CD4-positive, alpha-beta T cell treated with Interleukin-15 for 1 hour (primary cell): Measurements from ENCODE around the gene ZNF532.
"Not testable (repeated sequence)": the region's sequence is repeated elsewhere in the genome, so short reads cannot be mapped to it uniquely, and the experiment has no call there.

Source experiments
- DNase-seq: peaks from one replicate; pipeline ENCODE4 v3.0.0-alpha.2; 2020

ZNF532 gene

GRCh38 chr18:58905777-58906428, 41.2 kb downstream of the ZNF532 start:
- DNase-seq: no peak

DNA sequence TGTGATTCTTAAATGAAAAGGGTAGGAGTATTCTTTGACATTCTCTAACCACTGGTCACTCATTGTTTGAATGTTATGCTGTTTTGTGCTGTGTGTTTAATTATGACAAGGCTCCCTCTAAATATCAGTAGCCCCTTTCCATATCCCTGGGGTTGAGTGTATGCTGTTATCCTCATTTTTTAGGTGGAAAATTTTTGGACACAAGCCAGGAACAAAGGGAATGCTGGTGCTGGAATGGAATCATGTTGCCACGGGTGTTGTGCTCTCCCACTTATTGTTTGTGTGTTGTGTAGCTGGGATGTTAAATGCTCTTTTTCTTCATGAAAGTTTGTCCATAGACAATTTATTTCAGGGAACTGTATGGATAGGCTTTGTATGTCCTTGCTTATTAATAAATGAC, 43.3 kb downstream of the ZNF532 start:
- no peak for DNase-seq

GRCh38 chr18:58909521-58909920, 44.8 kb downstream of the ZNF532 start:
- no peak for DNase-seq

DNA sequence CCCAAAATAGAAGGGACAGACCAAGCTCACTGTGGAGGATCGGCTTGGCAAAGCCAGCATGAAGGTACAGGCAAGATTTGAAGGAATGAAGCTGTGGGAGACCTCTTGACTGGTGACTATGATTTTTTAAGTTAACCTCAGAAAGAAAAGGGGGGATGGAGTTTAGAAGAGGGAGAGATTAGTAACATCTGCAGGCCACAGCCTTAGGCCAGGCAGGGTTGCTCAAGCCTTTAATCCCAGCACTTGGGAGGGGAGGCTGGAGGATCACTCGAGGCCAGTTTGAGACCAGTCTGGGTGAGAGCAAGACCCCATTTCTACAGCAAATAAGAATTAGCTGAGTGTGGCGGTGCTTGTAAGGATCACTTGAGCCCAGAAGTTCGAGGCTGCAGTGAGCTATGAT, 46.6 kb downstream of the ZNF532 start:
- no peak for DNase-seq

DNA sequence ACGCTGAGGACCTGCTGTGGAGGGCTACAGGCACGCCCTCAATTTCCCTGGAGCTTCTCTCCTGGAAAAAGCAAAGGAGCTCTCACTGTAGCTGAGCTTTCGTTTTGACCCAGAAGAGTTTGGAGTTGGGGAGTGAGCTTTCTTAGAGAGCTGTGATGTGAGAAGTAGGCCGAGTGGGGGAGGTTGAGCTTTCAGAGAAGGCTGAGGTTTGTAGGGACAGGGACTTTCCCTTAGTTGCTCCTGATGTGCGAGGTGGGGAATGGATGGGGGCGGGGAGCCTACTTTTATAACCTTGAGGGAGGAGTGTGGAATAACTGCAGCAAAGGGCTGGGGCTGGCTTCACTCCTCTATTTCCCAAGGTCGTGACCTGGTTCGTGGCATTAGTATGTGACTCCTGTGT, 47.1 kb downstream of the ZNF532 start:
- DNase-seq: no peak

GRCh38 chr18:58915006-58915799, 50.5 kb downstream of the ZNF532 start:
- no peak for DNase-seq

DNA sequence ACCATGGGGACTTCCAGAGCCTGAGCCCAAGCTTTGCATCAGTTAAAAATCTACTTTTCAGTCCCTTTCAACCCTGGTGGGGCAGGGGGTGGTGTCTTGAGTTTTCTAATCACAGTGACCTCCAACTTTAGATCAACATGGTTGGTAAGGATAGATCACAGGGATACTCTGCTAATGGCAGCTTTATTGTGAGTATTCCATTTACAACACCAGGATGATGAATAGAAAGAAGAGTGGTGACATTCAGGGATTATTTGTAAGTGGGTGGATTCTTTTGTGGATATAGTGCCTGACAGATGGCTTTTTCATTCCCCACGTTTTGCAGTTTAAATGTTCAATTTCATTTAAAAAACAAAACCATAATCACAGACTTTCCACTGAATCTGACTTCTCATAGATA, 51.3 kb downstream of the ZNF532 start:
- DNase-seq: no peak

DNA sequence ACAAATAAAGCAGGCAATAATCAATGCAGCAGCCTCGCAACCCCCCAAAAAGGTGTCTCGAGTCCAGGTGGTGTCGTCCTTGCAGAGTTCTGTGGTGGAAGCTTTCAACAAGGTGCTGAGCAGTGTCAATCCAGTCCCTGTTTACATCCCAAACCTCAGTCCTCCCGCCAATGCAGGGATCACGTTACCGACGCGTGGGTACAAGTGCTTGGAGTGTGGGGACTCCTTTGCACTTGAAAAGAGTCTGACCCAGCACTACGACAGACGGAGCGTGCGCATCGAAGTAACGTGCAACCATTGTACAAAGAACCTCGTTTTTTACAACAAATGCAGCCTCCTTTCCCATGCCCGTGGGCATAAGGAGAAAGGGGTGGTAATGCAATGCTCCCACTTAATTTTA, 55.3 kb downstream of the ZNF532 start:
- not testable (repeated sequence) for DNase-seq

GRCh38 chr18:58922995-58923394, 58.3 kb downstream of the ZNF532 start:
- no peak for DNase-seq

DNA sequence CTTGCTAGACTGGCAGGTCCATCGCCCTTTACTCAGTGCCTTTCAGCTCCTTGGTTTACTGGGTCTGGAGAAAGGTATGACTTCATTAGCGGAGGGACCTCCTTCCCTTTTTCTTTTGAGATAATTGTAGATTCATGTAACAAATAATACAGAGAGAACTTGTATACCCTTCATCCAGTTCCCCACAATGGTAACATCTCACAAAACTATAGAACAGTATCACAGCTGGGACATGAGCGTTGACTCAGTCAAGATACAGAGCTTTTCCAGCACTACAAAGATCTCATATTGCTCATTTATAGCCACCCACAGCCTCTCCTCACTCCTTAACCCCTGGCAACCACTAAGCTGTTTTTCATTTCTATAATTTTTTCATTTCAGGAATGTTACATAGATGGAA, 59.8 kb downstream of the ZNF532 start:
- no peak for DNase-seq

DNA sequence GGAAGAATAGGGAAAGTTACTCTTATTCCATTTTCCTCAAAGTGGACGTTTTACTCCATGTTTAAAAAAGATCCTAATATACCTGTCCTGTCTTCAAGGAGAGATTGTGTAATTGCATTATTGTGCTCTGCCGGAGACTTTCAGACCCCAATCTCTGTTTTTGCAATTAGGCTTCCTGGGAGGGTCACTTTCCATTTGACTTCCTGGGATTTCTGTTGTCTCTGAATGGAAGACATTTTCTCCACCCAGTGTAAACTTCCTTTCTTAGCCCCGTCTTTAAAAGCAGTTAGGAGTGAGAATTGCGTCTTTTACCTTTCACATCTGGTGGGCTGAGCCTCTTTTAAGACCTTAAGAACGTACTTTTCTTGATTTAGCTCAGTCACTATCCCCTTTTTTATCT, 63.0 kb downstream of the ZNF532 start:
- DNase-seq: no peak

GRCh38 chr18:58928386-58928785, 63.7 kb downstream of the ZNF532 start:
- no peak for DNase-seq

DNA sequence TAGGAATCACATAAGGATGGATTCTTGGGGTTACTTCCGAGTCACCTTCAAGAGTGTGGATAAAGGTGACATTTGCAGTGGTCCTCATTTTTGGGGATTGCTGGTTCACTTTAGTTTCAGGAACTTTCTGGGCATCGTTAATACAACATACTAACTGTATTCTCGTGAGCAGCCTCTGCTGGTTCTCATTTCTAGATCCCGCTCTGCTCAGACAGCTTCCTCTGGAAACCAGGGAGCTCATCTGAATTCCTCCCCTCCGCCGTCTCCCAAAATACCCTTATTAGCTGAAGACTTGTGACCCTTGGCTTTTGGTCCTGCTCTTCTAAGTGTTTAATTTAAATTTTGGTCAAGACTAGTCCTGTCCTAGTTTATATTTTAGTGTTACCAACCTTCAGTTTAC, 64.5 kb downstream of the ZNF532 start:
- DNase-seq: no peak

- DNase-seq: no peak
These were observed 69.7 kb downstream of the ZNF532 start for GRCh38 chr18:58934356-58934755.

GRCh38 chr18:58934933-58935577, 70.4 kb downstream of the ZNF532 start:
- DNase-seq: no peak

- no peak for DNase-seq
These were observed 72.6 kb downstream of the ZNF532 start for GRCh38 chr18:58937071-58937886.

DNA sequence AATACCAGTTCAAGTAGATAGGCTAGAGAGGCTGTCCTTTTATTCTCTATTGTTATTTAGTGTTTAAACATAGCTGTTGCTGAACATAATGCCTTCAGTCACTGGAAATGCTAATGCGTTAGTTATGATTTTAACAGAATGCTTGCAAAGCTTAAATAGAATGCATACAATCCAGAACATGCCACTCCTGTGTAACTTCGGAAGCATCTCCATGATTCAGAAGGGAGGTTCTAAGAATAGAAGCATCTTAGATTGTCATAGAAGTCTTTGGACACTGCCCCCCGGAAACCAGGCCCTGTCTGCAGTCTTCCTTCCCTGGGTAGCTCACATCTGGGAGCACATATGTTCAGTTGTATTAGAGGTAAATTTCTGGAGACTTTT, 73.2 kb downstream of the ZNF532 start:
- DNase-seq: no peak

- DNase-seq: no peak
These were observed 76.9 kb downstream of the ZNF532 start for GRCh38 chr18:58941426-58942099.

DNA sequence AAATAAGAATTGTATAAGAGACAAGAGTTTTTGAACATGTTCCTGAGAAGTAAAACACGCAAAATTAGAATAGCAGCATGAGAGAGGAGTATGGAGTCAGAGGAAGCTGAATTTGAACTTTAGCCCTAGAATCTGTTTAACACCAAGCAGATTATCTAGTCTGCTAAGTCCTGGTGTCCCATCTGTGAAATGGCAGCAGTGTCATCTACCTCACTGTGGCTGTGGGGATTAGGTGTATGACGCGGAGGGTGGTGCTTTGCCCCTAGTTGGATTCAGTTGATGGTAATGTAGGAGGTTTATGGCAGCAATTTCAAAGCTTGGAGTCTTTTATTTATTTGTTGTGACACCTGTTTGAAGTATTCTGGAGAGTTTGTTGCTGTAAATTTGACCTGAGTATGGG, 79.2 kb downstream of the ZNF532 start:
- DNase-seq: no peak

- no peak for DNase-seq
These were observed 82.6 kb downstream of the ZNF532 start for GRCh38 chr18:58947136-58947732.

DNA sequence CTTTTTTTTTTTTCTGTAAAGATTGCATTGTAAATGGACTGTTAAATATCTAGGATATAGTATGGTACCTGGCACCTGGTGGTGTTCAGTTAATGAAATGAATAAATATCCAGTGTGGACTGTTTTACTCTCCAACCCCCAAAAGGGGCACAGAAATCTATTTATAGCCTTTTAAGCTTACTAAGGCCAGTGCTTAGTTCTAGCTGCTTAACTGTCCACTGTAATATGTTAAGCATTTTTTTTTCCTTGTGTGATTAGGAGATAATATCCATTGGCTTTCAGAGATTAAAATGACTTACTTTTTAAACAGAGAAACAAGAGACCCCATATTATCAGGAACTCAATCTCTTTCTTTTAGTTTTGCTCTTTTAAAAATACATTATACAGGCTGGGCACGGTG, 84.4 kb downstream of the ZNF532 start:
- DNase-seq: no peak

DNA sequence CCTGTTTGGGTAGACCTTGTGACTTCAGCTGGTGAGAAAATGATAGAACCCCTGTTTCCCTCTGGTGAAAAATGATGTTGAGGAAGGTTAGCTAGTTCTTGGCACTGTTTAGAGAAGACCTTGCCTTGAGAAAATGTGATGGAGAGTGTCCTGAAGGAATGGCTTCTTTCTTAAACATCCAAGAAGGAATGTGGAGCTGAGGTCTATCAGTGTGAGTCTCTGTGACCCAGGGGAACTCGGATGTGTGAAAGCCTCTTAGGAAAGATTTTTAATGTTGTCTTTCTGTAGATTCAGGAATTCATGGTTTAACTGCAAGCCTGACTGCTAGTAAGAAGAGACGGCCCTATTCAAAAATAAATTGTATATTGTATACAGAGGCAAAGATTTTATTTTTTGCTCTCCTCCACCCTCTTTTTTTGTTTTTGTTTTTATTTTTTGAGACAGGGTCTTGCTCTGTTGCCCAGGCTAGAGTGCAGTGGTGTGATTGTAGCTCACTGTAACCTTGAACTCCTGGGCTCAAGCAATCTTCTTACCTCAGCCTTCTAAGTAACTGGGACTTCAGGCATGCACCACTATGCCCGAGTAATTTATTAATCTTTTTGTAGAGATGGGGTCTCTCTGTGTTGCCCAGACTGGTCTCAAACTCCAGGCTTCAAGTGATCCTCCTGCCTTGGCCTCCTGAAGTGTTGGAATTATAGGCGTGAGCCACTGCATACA, 87.5 kb downstream of the ZNF532 start:
- no peak for DNase-seq
